NAMALWA (cell line): Measurements from ENCODE around the gene DBF4.
"Not testable (repeated sequence)": the region's sequence is repeated elsewhere in the genome, so short reads cannot be mapped to it uniquely, and the experiment has no call there.

Source experiments
- DNase-seq: peaks from one replicate; pipeline ENCODE4 v3.0.0-alpha.2; 2015; ENCODE audit warnings: low spot score

The DBF4 gene

DNA sequence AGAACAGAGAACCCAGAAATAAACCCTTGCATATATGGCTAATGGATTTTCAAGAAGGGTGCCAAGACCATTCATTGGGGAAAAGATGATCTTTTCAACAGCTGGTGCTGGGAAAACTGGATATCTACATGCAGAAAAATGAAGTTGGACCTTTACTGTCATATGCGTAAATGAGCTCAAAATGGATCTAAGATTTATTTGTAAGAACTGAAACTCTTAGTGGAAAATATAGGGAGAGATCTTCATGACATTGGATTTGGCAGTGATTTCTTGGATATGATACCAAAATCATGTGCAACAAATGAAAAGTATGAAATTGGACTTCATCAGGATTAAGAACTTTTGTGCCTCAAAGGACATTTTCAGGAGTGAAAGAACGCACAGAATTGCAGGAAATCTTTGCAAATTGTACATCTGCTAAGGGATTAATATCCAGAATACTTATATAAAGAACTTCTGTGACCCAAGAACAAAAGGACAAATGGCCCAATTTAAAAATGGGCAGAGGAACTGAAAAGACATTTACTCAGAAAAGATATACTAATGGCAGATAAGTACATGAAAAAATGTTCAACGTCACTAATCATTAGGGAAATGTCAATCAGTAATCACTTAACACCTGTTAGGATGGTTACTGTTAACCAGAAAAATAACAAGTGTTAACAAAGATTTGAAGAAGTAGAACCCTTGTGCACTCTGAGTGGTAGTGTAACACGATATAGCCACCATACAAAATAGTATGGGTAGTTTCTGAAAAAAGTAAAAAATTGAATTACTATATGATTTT, 6.1 kb downstream of the DBF4 start:
- DNase-seq, result no peak

DNA sequence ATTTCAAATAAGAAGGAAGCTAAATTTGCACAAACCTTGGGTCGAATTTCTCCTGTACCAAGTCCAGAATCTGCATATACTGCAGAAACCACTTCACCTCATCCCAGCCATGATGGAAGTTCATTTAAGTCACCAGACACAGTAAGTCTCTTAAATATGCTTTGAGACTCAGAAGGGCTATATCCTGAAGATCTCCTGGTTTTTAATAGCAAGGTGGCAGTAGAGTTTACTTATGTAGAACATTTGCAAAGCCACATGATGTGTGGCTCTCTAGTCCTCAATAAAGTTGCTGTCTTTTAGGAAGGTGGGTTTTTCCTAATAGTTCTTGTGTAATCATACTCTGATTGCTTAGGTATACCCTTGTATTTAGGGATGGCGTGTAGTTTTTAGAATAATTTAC, 8.7 kb downstream of the DBF4 start:
- peak; percentile 22 for DNase-seq

DNA sequence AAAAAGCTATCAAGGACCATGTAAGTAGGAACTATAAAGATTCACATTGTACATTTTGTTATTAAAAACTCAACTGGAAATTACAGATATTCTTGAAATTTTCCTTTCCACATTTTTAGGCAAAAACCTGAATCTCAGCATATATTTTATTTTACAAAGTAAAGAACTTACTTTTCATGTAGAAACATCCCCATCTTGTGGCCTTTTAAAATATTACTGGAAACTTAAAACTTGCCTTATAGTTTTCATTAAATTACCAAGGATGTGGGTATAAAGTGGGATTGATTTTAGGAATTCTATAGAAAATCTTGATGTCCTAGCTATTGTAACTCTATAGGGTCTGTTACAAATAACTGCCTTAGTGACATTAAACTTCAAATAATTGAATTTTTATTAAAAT, 10.6 kb downstream of the DBF4 start:
- peak; percentile 66 for DNase-seq

DNA sequence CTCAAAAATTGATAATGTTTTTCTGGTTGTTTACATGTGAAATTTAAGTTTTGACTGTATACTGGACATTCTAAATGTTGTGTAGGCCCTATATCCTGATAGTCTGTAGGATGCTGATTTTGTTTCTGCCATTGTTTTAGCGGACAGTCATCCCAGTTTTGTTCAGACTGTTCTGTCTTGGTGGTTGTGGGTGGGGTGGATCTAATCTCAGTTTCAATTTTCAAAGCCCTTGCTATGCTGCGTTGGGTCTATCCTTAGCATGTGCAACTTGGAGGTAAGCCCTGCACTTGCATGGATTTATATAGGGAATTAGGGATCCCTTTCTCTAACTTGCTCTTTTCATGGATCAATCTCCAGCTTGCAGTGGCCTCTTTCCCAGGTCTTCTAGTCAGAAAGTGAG, 19.1 kb downstream of the DBF4 start:
- no peak for DNase-seq

DNA sequence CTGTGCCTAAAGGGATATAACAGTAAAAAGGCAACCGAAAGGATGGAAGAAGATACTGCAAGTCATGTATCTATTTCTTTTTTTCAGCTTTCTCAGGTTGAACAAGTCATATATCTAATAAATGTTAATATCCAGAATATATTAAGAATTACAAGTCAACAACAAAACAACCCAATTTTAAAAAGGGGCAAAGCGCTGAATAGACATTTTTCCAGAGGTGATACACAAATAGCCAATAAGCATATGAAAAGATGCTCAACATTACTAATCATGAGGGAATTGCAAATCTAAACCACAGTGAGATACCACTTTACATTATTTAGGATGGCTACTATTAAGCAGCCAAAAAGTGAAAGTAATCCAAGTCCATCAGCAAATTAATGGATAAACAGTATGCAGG, 23.0 kb downstream of the DBF4 start:
- no peak for DNase-seq

DNA sequence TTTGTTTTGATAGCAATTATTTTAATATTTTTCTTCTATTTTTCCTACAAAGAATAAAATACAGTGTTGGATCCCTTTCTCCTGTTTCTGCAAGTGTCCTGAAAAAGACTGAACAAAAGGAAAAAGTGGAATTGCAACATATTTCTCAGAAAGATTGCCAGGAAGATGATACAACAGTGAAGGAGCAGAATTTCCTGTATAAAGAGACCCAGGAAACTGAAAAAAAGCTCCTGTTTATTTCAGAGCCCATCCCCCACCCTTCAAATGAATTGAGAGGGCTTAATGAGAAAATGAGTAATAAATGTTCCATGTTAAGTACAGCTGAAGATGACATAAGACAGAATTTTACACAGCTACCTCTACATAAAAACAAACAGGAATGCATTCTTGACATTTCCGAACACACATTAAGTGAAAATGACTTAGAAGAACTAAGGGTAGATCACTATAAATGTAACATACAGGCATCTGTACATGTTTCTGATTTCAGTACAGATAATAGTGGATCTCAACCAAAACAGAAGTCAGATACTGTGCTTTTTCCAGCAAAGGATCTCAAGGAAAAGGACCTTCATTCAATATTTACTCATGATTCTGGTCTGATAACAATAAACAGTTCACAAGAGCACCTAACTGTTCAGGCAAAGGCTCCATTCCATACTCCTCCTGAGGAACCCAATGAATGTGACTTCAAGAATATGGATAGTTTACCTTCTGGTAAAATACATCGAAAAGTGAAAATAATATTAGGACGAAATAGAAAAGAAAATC, 31.0 kb downstream of the DBF4 start:
- DNase-seq, result not testable (repeated sequence)

DNA sequence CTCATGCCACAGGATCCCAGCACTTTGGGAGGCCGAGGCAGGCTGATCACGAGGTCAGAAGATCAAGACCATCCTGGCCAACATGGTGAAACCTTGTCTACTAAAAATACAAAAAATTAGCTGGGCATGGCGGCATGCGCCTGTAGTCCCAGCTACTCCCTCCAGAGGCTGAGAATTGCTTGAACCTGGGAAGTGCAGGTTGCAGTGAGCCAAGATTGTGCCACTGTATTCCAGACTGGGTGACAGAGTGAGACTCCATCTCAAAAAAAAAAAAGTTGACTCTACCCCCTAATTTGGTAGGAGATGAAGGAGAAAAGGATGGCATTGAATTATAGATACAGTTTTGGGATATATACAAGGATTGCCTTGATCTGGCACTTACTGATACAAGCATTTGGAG, 32.5 kb downstream of the DBF4 start:
- not testable (repeated sequence) for DNase-seq

DNA sequence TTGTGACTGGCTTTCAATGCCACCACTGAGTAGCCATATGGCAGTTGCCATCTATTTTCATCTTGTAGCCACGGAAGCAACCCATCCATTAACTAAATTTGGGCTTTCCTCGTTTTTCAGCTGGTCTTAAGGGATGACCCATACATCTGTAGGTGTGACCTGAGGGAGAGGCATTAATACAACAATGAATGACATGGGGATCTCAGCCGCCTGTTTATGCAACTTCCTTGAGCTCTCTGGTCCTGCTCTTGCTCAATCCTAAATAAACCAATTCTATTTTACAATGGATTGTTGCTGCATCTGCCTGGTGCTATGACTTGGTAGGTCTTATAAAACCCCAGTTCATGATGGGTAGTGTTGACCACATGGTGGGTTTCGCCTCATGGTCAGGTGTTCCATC, 35.8 kb downstream of the DBF4 start:
- DNase-seq, result no peak

DNA sequence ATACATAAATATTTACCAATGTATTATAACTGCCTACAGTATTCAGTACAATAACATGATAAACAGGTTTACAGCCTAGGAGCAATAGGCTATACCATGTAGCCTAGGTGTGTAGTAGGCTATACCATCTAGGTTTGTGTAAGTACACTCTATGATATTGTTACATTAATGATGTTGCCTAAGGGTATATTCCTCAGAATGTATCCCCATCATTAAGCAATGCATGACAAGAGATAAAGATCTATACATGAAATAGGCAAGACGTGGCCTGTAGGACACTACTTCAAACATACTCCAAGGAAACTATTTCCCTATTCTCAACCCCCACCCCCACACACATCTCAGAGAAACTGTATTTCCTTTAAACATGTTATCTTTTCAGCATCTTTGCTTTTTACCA, 42.4 kb downstream of the DBF4 start:
- DNase-seq, result no peak

DNA sequence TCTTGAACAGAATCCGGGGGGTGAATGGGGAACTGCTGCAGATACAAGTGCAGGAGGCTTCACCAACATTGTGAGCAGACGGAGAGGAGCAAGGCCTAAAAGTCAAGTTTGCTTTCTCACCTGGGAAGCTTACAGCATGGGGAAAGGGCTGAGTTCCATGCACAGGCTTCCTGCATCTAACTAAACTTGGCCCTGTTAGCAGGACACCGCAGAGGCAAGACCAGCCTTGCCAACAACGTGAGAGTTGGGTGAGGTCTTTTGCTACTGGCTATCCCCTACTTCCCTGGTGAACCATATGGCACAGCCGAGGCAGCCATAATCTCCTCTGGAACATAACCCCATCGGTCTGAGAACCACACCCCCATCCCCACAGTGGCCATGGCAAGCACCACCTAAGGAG, 43.6 kb downstream of the DBF4 start:
- DNase-seq, result no peak

DNA sequence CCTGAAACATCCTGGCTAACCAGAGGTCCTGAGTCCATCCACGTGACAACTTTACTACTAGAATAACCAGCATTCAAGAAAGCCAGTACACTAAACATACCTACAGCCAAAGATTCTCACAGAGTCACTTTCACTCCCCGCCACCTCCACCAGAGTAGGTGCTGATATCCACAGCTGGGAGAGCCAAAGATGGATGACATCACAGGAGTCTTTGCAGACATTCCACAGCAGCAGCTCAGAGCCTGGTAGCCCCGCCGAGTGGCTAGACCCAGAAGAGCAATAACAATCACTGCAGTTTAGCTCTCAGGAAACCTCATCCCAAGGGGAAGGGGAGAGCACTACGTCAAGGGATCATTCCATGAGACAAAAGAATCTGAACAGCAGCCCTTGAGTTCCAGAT, 44.3 kb downstream of the DBF4 start:
- no peak for DNase-seq

DNA sequence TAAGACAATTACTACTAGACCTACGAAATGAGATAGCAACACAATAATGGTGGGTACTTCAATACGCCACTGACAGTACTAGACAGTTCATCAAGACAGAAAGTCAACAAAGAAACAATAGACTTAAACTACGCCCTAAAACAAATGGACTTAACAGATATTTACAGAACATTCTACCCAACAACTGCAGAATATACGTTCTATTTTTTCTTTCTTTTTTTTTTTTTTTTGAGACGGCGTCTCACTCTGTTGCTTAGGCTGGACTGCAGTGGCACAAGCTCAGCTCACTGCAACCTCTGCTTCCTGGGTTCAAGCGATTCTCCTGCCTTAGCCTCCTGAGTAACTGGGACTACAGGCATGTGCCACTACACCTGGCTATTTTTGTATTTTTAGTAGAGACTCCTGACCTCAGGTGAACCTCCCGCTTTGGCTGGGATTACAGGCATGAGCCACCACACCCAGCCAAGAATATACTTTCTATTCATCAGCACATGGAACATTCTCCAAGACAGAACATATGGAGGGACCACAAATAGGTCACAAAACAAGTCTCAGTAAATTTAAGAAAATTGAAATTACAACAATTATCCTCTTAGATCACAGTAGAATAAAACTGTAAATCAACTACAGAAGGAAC, 46.6 kb downstream of the DBF4 start:
- not testable (repeated sequence) for DNase-seq

DNA sequence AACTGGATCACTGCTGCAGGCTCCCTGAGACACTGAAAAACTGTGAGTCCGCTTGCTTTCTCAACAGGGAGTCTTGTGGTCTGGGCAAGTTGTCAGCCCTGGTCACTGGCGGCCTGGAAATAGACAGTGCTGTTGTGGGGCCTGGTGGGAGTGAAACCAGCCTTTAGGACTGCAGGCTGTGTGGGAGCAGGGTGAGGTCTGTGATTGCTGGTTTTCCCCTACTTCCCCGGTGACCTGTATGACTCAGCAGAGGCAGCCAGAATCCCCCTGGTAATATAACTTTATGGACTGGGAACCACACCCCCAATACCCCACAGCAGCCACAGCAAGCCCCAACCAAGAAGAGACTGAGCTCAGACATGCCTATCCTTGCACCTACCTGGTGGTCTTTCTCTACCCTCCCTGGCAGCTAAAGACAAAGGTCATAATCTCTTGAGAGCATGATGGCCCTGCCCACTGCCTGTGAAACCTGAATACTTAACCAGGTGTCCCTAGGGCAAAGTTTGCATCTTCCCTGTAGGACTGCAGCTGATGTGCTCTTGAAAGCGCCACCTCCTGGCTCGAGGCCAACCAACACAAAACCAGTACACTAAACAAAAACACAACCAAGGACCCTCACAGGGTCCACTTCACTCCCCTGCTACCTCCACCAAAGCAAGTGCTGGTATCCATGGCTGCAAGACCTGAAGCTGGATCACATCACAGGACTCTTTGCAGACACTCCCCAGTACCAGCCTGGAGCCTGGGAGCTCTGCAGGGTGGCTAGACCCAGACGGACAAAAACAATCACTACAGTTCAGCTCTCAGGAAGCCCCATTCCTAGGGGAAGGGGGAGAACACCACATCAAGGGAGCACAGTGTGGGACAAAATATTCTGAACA, 50.5 kb downstream of the DBF4 start:
- no peak for DNase-seq

DNA sequence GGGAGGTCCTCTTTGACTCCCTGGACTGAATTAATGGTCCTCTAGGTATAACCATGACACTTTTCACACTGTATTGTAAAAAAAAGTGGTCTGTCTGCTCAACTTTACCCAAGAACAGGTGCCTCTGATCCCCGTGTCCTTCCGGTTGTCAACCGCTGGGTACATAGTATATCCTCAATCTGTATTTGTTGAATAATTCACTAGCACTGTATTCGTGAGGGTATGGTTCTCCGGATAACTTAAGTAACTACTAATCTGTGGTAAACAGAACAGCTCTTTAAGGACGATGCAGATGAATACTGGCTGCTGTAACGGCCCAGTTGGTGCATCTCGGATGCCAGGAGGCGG, 57.3 kb downstream of the DBF4 start:
- no peak for DNase-seq

DNA sequence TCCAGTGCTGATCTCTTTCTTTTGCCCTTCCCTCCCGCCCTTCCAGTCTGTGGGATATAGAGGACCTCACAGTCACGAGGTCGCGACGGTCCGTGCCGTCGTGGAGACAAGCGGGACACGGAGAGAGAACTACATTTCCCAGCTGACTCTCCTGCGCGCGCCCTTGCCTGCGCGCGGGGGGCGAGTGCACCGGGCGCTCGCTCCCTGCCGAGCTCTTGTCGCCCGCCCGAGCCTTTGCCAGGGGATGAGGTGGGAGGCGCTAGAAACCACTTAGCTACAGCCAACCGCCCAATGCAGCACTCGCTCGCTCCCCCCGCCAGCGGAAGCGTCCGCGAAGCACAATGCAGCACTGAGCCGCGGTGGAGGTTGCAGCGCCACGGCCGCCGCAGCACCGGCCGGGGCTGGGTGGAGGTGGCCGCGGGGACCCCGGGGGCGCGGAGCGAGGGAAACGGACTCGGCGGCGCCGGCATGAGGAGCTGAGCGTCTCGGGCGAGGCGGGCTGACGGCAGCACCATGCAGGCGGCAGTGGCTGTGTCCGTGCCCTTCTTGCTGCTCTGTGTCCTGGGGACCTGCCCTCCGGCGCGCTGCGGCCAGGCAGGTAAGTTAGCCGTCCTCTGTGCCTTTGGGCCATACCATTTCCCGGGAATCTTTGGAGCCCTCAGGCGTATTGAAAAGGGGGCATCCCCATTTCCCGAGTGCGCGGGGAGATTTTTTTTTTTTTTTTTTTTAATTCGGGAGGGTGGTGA, 57.8 kb downstream of the DBF4 start, which contains the start of gene ADAM22:
Gene ADAM22 (plus strand): TSS at position 299 of the 746 bp plus-strand sequence. CDS start 215 bp downstream, at position 514.
- DNase-seq, result peak; percentile 88

DNA sequence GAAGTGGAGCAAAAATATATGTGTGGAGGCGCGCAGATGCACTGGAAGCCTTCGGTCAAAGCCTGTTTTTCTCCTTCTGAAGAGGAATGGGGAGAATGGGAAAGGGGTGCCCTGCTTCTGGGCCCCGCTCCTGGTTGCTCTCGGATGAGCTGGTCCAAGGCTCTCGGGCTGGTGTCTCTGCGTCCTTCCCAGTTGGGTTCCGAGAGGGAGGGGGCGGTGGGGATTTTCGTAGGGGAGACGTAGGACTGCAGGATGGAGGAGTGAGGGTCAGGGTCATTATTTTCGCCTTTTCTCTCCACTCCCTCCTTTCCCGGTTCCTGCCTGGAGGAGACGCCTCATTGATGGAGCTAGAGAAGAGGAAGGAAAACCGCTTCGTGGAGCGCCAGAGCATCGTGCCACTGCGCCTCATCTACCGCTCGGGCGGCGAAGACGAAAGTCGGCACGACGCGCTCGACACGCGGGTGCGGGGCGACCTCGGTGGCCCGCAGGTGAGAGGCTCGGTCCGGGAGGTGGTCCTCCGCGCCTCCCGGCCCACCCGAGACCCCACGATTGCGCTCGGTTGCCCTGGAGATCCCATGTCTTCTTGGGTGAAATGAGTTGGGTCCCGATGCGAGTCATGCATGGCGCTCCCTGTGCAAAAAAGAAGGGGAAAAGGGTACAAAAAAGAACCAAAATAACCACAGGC, 58.5 kb downstream of the DBF4 start:
- DNase-seq, result no peak

DNA sequence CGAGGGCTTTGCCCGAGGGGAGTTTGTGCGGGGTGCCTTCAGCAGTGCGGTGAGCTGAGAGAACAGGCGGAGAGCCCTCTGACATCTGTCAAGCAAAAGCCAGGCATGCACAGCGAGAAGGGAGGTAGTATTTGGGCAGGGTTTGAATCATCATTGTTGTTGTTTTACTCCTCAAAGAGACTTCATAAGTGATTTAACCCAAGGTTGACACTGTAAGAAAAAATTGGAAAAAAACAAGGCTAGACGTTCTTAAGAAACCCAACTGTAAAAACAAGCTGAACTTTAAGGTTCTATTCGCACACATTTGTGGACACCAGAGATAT, 59.1 kb downstream of the DBF4 start:
- DNase-seq, result no peak

DNA sequence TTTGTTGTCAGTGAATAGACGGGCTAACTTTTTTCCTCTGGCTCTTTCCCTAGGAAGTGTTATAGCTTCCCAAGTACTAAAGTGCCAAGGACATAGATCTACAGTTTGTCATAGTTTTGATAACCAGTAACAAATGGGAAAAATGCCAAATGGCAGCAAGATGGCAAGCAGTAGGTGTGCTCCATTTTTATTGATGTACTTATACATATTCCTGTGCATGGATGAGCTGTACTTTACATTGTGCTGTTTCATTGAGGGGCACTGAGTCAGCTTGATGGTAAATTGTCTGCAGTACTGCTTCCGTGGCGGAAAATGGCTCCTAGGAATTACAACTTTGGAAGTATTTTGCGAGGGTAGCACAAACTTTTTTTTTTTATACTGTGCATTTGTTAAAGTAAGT, 64.8 kb downstream of the DBF4 start:
- no peak for DNase-seq

DNA sequence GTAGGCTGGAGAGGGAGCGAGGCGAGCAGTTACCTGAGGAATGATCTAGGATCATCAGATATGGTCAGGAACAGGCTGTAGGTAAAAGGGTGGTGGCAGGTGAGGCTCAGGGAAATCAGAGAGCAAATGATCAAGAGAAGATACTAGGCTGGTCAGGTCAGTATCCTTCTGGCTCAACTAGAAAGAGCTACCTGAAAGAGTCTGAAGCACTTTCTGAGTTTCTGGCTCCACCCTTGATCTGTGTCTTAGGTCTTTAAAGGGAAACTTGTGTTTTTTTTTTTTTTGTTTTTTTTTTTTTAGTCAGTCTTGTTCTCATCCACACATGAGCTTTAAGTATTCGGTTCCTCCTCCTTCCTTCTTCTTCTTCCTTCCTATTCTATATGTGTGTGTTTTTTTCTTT, 68.3 kb downstream of the DBF4 start:
- DNase-seq, result no peak

DNA sequence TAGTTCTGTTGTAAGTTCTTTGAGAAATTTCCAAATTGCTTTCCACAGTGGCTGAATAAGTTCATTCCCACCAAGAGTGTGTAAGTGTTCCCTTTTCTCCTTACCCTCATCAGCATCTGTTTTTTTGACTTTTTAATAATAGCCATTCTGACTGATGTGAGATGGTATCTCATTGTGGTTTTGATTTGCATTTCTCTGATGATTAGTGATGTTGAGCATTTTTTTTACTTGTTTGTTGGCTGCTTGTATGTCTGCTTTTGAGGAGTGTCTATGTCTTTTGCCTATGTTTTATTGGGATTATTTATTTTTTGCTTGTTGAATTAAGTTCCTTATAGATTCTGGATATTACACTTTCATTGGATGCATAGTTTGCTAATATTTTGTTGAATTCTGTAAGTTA, 69.6 kb downstream of the DBF4 start:
- not testable (repeated sequence) for DNase-seq

DNA sequence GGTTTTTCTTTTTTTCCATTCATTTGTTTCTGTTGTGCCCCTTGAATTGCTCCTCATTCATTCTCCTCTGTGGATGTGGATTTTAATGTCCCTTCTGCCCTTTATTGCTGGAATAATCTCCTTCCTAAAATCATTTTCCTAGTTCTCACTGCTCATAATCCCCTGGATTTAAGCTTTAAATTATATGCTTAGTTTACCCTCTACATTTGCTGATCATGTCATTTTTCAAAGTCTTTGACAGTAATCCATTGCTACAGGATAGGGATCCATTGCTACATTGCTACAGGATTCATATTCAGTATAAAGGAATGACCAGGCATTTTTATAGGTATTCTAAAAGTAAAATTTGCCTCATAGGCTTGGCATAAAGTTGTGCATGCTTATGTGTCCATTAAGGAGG, 72.1 kb downstream of the DBF4 start:
- no peak for DNase-seq
